CD14-positive monocyte (primary cell): ENCODE measurements around the gene CFHR2. TPM values are rescaled to one million over a fixed set of nuclear protein-coding genes. Genes with fewer than 3 reads are reported as not detected.
"Not testable (repeated sequence)": the region's sequence is repeated elsewhere in the genome, so short reads cannot be mapped to it uniquely, and the experiment has no call there.

Experiments
- DNase-seq, 3 donors: peaks; one replicate each; pipeline ENCODE4 v3.0.0-alpha.2; 2011 to 2022
- H2AFZ ChIP-seq: 2 replicates; pipeline ENCODE4 v1.6.0; 2012; ENCODE audit warnings: mild to moderate bottlenecking, low read depth, low read length, inconsistent platforms; ENCODE audit not compliant: insufficient read depth, poor library complexity, severe bottlenecking
- H3K27ac ChIP-seq, 2 donors: 1 replicate in 1 of 2; 2 replicates in 1 of 2; pipeline ENCODE4 v1.5.1; 2012 to 2013; ENCODE audit warnings: low read length in 2 of 2, control low read depth in 1 of 2, inconsistent platforms in 1 of 2, low read depth in 1 of 2, mild to moderate bottlenecking in 1 of 2
- H3K27me3 ChIP-seq, 2 donors: one replicate each; pipeline versions ENCODE4 v1.6.0 to v1.6.1; 2011 to 2013; ENCODE audit warnings: low read length in 2 of 2; ENCODE audit not compliant: control insufficient read depth in 2 of 2, insufficient read depth in 2 of 2
- H3K36me3 ChIP-seq, 2 donors: replicated peaks in 1 of 2; 1 replicate in 1 of 2; 2 replicates in 1 of 2; pipeline versions ENCODE4 v1.5.1 to v1.6.1; 2012 to 2013; ENCODE audit warnings: low read length in 2 of 2, control low read depth in 1 of 2, inconsistent platforms in 1 of 2, mild to moderate bottlenecking in 1 of 2; ENCODE audit not compliant: insufficient read depth in 2 of 2, control insufficient read depth in 1 of 2
- H3K4me1 ChIP-seq, 2 donors: 1 replicate in 1 of 2; 2 replicates in 1 of 2; pipeline versions ENCODE4 v1.5.1 to v1.6.1; 2012 to 2013; ENCODE audit warnings: low read length in 2 of 2, control low read depth in 1 of 2, inconsistent platforms in 1 of 2, mild to moderate bottlenecking in 1 of 2, moderate library complexity in 1 of 2; ENCODE audit not compliant: insufficient read depth in 2 of 2, control insufficient read depth in 1 of 2
- H3K4me2 ChIP-seq: replicated peaks from 2 replicates; pipeline ENCODE3; 2012; ENCODE audit warnings: low read length, moderate library complexity, mild to moderate bottlenecking; ENCODE audit not compliant: poor library complexity, severe bottlenecking; ENCODE audit errors: extremely low read depth
- H3K4me3 ChIP-seq, 3 experiments: fragments of 200-600 bp in 1 of 3; sonication (generic) in 1 of 3; replicated peaks in 1 of 3; 1 replicate in 2 of 3; 2 replicates in 1 of 3; pipeline ENCODE4 v1.5.1; 2011 to 2013; ENCODE audit warnings: low read length in 3 of 3, mild to moderate bottlenecking in 3 of 3, control low read depth in 2 of 3, low read depth in 2 of 3, inconsistent platforms in 1 of 3, moderate library complexity in 1 of 3
- H3K79me2 ChIP-seq: 2 replicates; pipeline ENCODE4 v1.6.0; 2012; ENCODE audit warnings: mild to moderate bottlenecking, control low read depth, inconsistent platforms, low read length, moderate library complexity; ENCODE audit not compliant: insufficient read depth
- H3K9ac ChIP-seq: 2 replicates; pipeline ENCODE4 v1.6.0; 2017; ENCODE audit warnings: low read length, mild to moderate bottlenecking; ENCODE audit not compliant: insufficient read depth, poor library complexity, severe bottlenecking
- H3K9me3 ChIP-seq, 2 donors: replicated peaks in 1 of 2; 1 replicate in 1 of 2; 2 replicates in 1 of 2; pipeline versions ENCODE4 v1.5.1 to v1.6.1; 2012 to 2013; ENCODE audit warnings: low read length in 2 of 2, control low read depth in 1 of 2; ENCODE audit not compliant: control insufficient read depth in 1 of 2, insufficient read depth in 1 of 2
- H4K20me1 ChIP-seq: 2 replicates; pipeline ENCODE4 v1.6.0; 2012; ENCODE audit warnings: mild to moderate bottlenecking, low read length, control low read depth, moderate library complexity; ENCODE audit not compliant: insufficient read depth
- H3K27ac Mint-ChIP-seq, 7 donors: one replicate each; pipeline ENCODE4 v1.8.0; 2020; ENCODE audit warnings: mild to moderate bottlenecking in 7 of 7, mixed read lengths in 7 of 7, moderate library complexity in 6 of 7, inconsistent platforms in 2 of 7
- H3K27me3 Mint-ChIP-seq, 3 donors: one replicate each; pipeline ENCODE4 v1.8.0; 2021 to 2022; ENCODE audit warnings: low read depth in 3 of 3, mild to moderate bottlenecking in 3 of 3, mixed read lengths in 3 of 3, moderate library complexity in 3 of 3, inconsistent platforms in 1 of 3
- H3K36me3 Mint-ChIP-seq, 2 donors: one replicate each; pipeline ENCODE4 v1.8.0; 2020; ENCODE audit warnings: mixed read lengths in 2 of 2, inconsistent platforms in 1 of 2, mild to moderate bottlenecking in 1 of 2
- H3K4me1 Mint-ChIP-seq: one replicate; pipeline ENCODE4 v1.8.0; 2020; ENCODE audit warnings: mild to moderate bottlenecking, mixed read lengths
- H3K4me3 Mint-ChIP-seq, 2 donors: one replicate each; pipeline ENCODE4 v1.8.0; 2020; ENCODE audit warnings: mild to moderate bottlenecking in 2 of 2, mixed read lengths in 2 of 2, moderate library complexity in 1 of 2
- H3K9me3 Mint-ChIP-seq, 7 donors: one replicate each; pipeline ENCODE4 v1.8.0; 2020 to 2022; ENCODE audit warnings: mixed read lengths in 7 of 7, mild to moderate bottlenecking in 6 of 7, moderate library complexity in 6 of 7, inconsistent platforms in 2 of 7
- WGBS: methylation state at CpG from one replicate; pipeline ENCODE4 v1.1.5; 2013; ENCODE audit warnings: missing lambda C conversion rate; ENCODE audit not compliant: insufficient coverage; 5-methylcytosine and 5-hydroxymethylcytosine counted together
- intact Hi-C, 2 donors: fragments of 100-400 bp; cut with micrococcal nuclease; formaldehyde crosslinking; loops; one replicate each; pipeline versions ENCODE4 v1.15.0 to v1.15.1; 2023
- polyA plus RNA-seq, 3 donors: library from polyadenylated mRNA; depleted of rRNA in 1 of 3; unstranded in 2 of 3; stranded (reverse) in 1 of 3; fragments of 300-500 nt in 2 of 3; fragments of >200 nt in 1 of 3; fragmentation: Illumina TruSeq in 2 of 3; gene quantifications; 1 replicate in 2 of 3; 2 replicates in 1 of 3; pipeline ENCODE4 v1.2.3, GENCODE V29; 2012 to 2021
- TF ChIP-seq, protein P1 (sequence below): fragments of 200-600 bp; IDR thresholded peaks from one replicate; pipeline ENCODE4 v1.8.0; 2022; ENCODE audit warnings: antibody characterized with exemption, mild to moderate bottlenecking

Gene CFHR2
- polyA plus RNA-seq, 3 donors, result not detected

- Mint-ChIP-seq H3K4me1 (no peaks in the 10 kb centered on the region), H3K27ac (no peak within 1 kb of the TSS), H3K9me3 (peaks cover 0 to 2% (median 0%) of the 10 kb centered on the region in 7 donors), H3K36me3 (no peaks in the 10 kb centered on the region), H3K4me3 (no peak within 1 kb of the TSS), H3K27me3 (peaks cover 0 to 2% (median 0%) of the 10 kb centered on the region in 3 donors)
- TF ChIP-seq, protein P1, sequence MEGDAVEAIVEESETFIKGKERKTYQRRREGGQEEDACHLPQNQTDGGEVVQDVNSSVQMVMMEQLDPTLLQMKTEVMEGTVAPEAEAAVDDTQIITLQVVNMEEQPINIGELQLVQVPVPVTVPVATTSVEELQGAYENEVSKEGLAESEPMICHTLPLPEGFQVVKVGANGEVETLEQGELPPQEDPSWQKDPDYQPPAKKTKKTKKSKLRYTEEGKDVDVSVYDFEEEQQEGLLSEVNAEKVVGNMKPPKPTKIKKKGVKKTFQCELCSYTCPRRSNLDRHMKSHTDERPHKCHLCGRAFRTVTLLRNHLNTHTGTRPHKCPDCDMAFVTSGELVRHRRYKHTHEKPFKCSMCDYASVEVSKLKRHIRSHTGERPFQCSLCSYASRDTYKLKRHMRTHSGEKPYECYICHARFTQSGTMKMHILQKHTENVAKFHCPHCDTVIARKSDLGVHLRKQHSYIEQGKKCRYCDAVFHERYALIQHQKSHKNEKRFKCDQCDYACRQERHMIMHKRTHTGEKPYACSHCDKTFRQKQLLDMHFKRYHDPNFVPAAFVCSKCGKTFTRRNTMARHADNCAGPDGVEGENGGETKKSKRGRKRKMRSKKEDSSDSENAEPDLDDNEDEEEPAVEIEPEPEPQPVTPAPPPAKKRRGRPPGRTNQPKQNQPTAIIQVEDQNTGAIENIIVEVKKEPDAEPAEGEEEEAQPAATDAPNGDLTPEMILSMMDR, result no peak
- no peaks in the 10 kb centered on the region for H3K4me1 ChIP-seq
- H3K79me2 ChIP-seq, result no peaks in the 10 kb centered on the region
- no peak within 1 kb of the TSS for H3K9ac ChIP-seq
- H3K4me2 ChIP-seq, result no peak within 1 kb of the TSS
- H2AFZ ChIP-seq, result no peak within 1 kb of the TSS
- DNase-seq, result no peak
- no peaks in the 10 kb centered on the region for H3K36me3 ChIP-seq
- no peak within 1 kb of the TSS for H3K27ac ChIP-seq
- intact Hi-C loops, result no loop called here
- WGBS, result no CpG with 5 or more reads among the region's 5 CpGs
- no peak within 1 kb of the TSS for H3K4me3 ChIP-seq
- H3K27me3 ChIP-seq, result no peaks in the 10 kb centered on the region
- H3K9me3 ChIP-seq, result no peaks in the 10 kb centered on the region
- H4K20me1 ChIP-seq, result no peaks in the 10 kb centered on the region
Observed at GRCh38 chr1:196977278-196977677, 33.7 kb downstream of the CFHR2 start, which contains the start of gene CFHR5. Gene CFHR5 (plus strand): TSS chr1:196977556. CDS start chr1:196977665, 109 bp downstream.

DNA sequence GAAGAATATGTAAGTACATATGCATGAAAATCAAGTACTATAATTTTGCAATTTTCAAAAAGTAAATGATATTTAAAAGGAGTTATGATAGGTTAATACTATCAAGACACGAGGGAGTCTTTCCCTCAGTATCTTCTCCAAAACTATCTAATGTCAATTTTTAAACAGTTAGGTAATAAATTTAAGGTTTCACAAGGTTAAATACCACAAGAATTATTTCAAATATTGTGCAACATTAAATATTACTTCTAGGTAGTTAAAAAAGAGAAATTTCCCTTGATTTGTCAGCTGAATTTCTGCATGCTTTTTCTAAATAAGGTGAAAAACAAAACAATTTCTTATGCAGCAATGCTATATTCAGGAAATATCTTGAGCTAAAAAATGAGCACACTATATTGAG lies 37.3 kb downstream of the CFHR2 start:
- Mint-ChIP-seq H3K4me1 (no peaks in the 10 kb centered on the region), H3K27me3 (peaks cover 0 to 2% (median 0%) of the 10 kb centered on the region in 3 donors), H3K27ac (no peak overlapping the region), H3K4me3 (no peak overlapping the region), H3K36me3 (no peaks in the 10 kb centered on the region), H3K9me3 (peaks cover 0 to 2% (median 0%) of the 10 kb centered on the region in 7 donors)
- no peaks in the 10 kb centered on the region for H3K36me3 ChIP-seq
- no peaks in the 10 kb centered on the region for H3K4me1 ChIP-seq
- H3K9ac ChIP-seq, result no peak overlapping the region
- H3K79me2 ChIP-seq, result no peaks in the 10 kb centered on the region
- H3K27me3 ChIP-seq, result no peaks in the 10 kb centered on the region
- H3K4me3 ChIP-seq, result no peak overlapping the region
- WGBS, result no CpG with 5 or more reads among the region's 1 CpG
- TF ChIP-seq, protein P1, result no peak
- H2AFZ ChIP-seq, result no peak overlapping the region
- no peak overlapping the region for H3K27ac ChIP-seq
- no peaks in the 10 kb centered on the region for H4K20me1 ChIP-seq
- no peak overlapping the region for H3K4me2 ChIP-seq
- no peaks in the 10 kb centered on the region for H3K9me3 ChIP-seq
- intact Hi-C loops, result no loop called here
- no peak for DNase-seq

- H3K79me2 ChIP-seq, DNase-seq, H3K4me1 Mint-ChIP-seq, H3K9me3 Mint-ChIP-seq, H3K27ac Mint-ChIP-seq, H3K27me3 Mint-ChIP-seq, H3K27ac ChIP-seq, intact Hi-C loops, H3K4me1 ChIP-seq, H3K4me3 ChIP-seq, H3K4me2 ChIP-seq, H3K9me3 ChIP-seq, H3K4me3 Mint-ChIP-seq, H3K36me3 ChIP-seq, H4K20me1 ChIP-seq, H3K27me3 ChIP-seq, H3K36me3 Mint-ChIP-seq, H3K9ac ChIP-seq, H2AFZ ChIP-seq: not testable (repeated sequence)
- WGBS, result no CpG with 5 or more reads among the region's 7 CpGs
Observed at GRCh38 chr1:196982247-196982646, 38.7 kb downstream of the CFHR2 start.
